IPS DF 19.7 (cell line): Measurements from ENCODE around the gene FGF18.
"Not testable (repeated sequence)": the region's sequence is repeated elsewhere in the genome, so short reads cannot be mapped to it uniquely, and the experiment has no call there.

Source experiments
- DNase-seq: peaks from one replicate; pipeline ENCODE4 v3.0.0-alpha.2; 2013; ENCODE audit warnings: low read depth, low spot score

Gene FGF18

DNA sequence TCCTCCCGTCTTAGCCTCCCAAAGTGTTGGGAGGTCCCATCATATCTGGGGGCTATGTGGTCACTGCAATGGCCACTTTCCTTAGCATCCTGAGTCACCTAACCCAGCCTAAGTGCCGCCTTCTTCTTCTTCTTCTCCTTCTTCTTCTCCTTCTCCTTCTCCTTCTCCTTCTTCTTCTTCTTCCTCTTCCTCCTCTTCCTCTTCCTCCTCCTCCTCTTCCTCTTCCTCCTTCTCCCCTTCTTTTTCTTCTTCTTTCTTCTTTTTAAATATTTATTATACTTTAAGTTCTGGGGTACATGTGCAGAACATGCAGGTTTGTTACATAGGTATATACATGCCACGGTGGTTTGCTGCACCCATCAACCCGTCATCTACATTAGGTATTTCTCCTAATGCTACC lies 78.0 kb downstream of the FGF18 start:
- not testable (repeated sequence) for DNase-seq

DNA sequence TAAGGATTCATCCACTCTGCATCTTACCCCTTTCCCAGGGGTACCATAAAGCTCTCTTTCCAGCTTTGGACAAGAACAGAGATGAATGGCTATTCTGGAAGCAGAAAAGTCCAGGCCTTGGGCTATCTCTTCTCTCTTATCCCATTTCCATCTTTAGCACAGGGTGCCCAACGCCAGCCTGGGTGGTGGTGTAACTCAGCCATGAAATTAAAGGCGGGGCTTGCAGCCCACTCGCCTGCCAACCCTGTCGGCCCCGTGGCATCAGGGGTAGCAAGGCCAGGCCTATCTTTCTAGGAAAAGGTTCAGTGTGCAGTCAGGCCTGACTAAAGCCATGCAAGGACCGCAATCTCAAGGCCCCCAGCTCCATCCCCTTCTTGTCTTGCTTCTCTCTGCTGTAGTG lies 78.7 kb downstream of the FGF18 start:
- DNase-seq, result no peak

DNA sequence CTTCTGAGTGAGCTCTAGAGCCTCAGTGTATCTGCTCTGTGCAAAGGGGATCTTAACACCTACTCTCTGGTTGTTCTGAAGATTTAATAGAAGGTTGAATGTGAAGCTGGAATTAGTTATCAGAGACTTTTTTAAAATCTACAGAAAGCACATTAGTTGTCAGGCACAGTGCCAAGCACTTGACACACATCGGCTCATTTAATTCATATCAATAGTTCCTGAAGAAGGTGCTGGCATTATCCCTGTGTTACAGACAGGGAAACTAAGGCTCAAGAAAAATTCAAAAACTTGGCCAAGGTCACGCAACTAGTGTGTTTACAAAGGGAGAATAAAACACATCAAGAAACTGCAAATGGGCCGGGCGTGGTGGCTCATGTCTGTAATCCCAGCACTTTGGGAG lies 80.2 kb downstream of the FGF18 start:
- DNase-seq, result no peak

DNA sequence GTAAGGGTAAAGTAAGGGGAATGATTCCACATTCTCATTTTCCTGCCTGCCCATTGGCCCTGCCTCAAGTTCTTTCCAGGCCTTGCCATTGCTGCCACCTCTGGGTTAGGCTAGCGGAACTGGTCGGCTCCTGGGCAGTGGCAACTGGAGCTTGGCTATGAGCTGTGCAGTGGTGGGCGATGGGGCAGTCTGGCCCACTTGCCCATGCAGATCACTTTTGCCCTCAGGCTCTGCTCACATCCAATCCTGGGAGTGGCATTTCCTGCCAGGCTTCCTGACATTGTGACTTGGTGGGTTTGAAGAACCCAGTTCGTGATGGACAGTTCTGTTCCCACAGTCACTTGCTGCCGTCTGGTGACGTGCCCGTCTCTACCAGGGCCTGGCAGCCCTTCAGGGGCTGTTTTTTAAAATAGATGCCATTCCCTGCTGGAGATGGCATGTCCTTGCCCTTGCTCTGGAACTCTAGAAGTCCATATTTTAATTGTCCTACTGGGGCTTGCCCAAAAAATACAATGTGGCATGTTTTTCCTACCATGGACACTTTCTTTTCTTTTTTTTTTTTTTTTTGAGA lies 86.1 kb downstream of the FGF18 start:
- no peak for DNase-seq

DNA sequence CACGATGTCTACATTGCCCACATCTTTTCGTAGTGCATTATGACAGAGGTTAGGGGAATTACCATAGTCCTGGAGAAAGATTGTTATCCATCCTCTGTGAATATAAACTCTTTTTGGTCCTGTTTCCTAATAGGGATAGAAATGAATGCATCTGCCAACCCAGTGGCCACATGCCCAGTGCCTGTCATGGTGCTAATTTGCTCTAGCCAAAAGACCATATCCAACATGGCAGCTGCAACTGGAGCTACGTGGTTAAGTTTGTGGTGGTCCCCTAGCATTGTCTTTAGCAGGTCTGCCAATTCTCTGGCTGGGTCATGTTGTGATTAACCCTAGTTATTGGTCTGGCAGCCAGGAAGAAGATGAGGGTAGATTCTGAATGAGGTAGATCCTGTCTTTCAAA lies 87.5 kb downstream of the FGF18 start:
- no peak for DNase-seq
